Uterus (tissue), 4 donors: ENCODE data around the gene P2RY2. TPM values are rescaled to one million over a fixed set of nuclear protein-coding genes. Genes with fewer than 3 reads are reported as not detected.

Experiments
- DNase-seq, 2 donors: peaks; one replicate each; pipeline ENCODE4 v3.0.0-alpha.2; 2019 to 2020
- H3K27ac ChIP-seq, 2 donors: fragments of 200-600 bp; sonication (generic); 1 replicate in 1 of 2; 2 replicates in 1 of 2; pipeline ENCODE4 v1.5.1; 2016 to 2018
- H3K27me3 ChIP-seq, 2 donors: fragments of 200-600 bp; sonication (generic); one replicate each; pipeline ENCODE4 v1.5.1; 2018 to 2019; ENCODE audit warnings: control low read depth in 1 of 2
- H3K36me3 ChIP-seq, 2 donors: fragments of 200-600 bp; sonication (generic); one replicate each; pipeline ENCODE4 v1.5.1; 2019; ENCODE audit warnings: control low read depth in 1 of 2
- H3K4me1 ChIP-seq, 2 donors: fragments of 200-600 bp; sonication (generic); one replicate each; pipeline ENCODE4 v1.5.1; 2018 to 2019; ENCODE audit warnings: control low read depth in 1 of 2
- H3K4me3 ChIP-seq, 2 donors: fragments of 200-600 bp; sonication (generic); 1 replicate in 1 of 2; 2 replicates in 1 of 2; pipeline ENCODE4 v1.5.1; 2018 to 2019; ENCODE audit warnings: mild to moderate bottlenecking in 1 of 2
- H3K9me3 ChIP-seq, 2 donors: fragments of 200-600 bp; sonication (generic); one replicate each; pipeline ENCODE4 v1.5.1; 2019; ENCODE audit warnings: control low read depth in 1 of 2
- CTCF ChIP-seq, 4 experiments: fragments of 200-600 bp in 2 of 4; fragments of 450-650 bp in 2 of 4; sonication (generic) in 2 of 4; IDR thresholded peaks; one replicate each; pipeline ENCODE4 v1.5.1; 2016 to 2019; ENCODE audit warnings: antibody characterized with exemption in 4 of 4, mild to moderate bottlenecking in 2 of 4, moderate library complexity in 1 of 4
- POLR2A ChIP-seq, 2 donors: fragments of 450-650 bp; IDR thresholded peaks; one replicate each; pipeline ENCODE4 v1.6.1; 2016; ENCODE audit warnings: antibody characterized with exemption in 2 of 2, mild to moderate bottlenecking in 1 of 2, moderate library complexity in 1 of 2
- intact Hi-C: fragments of 100-400 bp; cut with DNase I; formaldehyde crosslinking; loops from one replicate; pipeline ENCODE4 v1.15.1; 2023; ENCODE audit warnings: low total_unique reads
- total RNA-seq, 4 donors: library from RNA; depleted of rRNA in 3 of 4; stranded (reverse); fragments of >200 nt in 3 of 4; gene quantifications; one replicate each; pipeline versions ENCODE4 v1.1.0 to v1.2.4, GENCODE V29; 2014 to 2023
- donor health status: DM: yes; HTN: yes; CAD: no.

The P2RY2 gene
- total RNA-seq, 4 donors from 2014 or later, result 0.98 to 3.1 (median 2.8) TPM; not detected in 1

GRCh38 chr11:73191151-73191550 is 26.9 kb upstream of the P2RY2 start:
- no peaks in the 10 kb centered on the region for H3K36me3 ChIP-seq
- intact Hi-C loops, result no loop called here
- TF ChIP-seq POLR2A (IDR thresholded peaks at IDR 0.05) (no peak), CTCF (IDR thresholded peaks at IDR 0.05) (no peak)
- no peaks in the 10 kb centered on the region for H3K9me3 ChIP-seq
- no peak overlapping the region for H3K4me3 ChIP-seq
- H3K27me3 ChIP-seq, result no peaks in the 10 kb centered on the region
- no peak for DNase-seq
- H3K4me1 ChIP-seq, result no peaks in the 10 kb centered on the region
- no peak overlapping the region for H3K27ac ChIP-seq

- TF ChIP-seq CTCF (IDR thresholded peaks at IDR 0.05) (no peak), POLR2A (IDR thresholded peaks at IDR 0.05) (no peak)
- DNase-seq, result no peak
- Histone ChIP-seq H3K9me3 (no peaks in the 10 kb centered on the region), H3K4me1 (no peaks in the 10 kb centered on the region), H3K27ac (no peak overlapping the region), H3K4me3 (no peak overlapping the region), H3K27me3 (no peaks in the 10 kb centered on the region), H3K36me3 (no peaks in the 10 kb centered on the region)
- intact Hi-C loops, result no loop called here
These were observed 25.8 kb upstream of the P2RY2 start for GRCh38 chr11:73192272-73192671.

GRCh38 chr11:73193251-73194033 is 24.6 kb upstream of the P2RY2 start:
- TF ChIP-seq POLR2A (IDR thresholded peaks at IDR 0.05) (no peak), CTCF (IDR thresholded peaks at IDR 0.05) (no peak)
- no peaks in the 10 kb centered on the region for H3K27me3 ChIP-seq
- H3K9me3 ChIP-seq, result no peaks in the 10 kb centered on the region
- H3K27ac ChIP-seq, result no peak overlapping the region
- intact Hi-C loops, result no loop called here
- no peaks in the 10 kb centered on the region for H3K4me1 ChIP-seq
- no peaks in the 10 kb centered on the region for H3K36me3 ChIP-seq
- DNase-seq, result no peak
- no peak overlapping the region for H3K4me3 ChIP-seq

DNA sequence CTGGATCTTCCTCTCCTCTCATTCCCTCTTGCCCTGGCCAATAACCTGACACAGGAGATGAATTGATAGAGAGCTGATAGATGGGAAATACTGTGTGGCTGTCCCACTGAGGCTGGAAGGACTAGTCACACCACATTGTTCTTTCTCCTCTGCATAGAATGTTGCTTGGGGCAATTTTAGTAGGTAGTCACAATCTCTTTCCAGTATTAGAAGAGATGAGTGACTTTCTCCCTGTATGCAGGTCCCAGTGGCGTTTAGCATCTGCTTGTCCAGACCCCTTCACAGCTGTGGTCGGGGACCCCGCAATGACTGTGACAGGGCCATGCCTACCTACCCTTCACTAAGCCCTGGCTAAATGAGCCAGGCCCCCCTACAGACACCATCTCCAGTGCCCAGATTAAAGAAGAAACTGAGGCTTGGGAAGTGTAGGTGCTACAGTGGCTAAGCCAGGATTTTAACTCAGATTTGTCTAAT is 24.0 kb upstream of the P2RY2 start:
- Histone ChIP-seq H3K9me3 (no peaks in the 10 kb centered on the region), H3K4me1 (no peaks in the 10 kb centered on the region), H3K36me3 (no peaks in the 10 kb centered on the region), H3K27ac (no peak overlapping the region), H3K4me3 (no peak overlapping the region), H3K27me3 (no peaks in the 10 kb centered on the region)
- intact Hi-C loops, result no loop called here
- DNase-seq, result no peak
- TF ChIP-seq POLR2A (IDR thresholded peaks at IDR 0.05), result no peak
- no peak for TF ChIP-seq CTCF (IDR thresholded peaks at IDR 0.05)

- no peak for DNase-seq
- no peaks in the 10 kb centered on the region for H3K27me3 ChIP-seq
- no peaks in the 10 kb centered on the region for H3K36me3 ChIP-seq
- no peak overlapping the region for H3K27ac ChIP-seq
- intact Hi-C loops, result no loop called here
- no peak for TF ChIP-seq POLR2A (IDR thresholded peaks at IDR 0.05)
- no peaks in the 10 kb centered on the region for H3K4me1 ChIP-seq
- H3K9me3 ChIP-seq, result no peaks in the 10 kb centered on the region
- no peak overlapping the region for H3K4me3 ChIP-seq
These were observed 23.5 kb upstream of the P2RY2 start for GRCh38 chr11:73194593-73194992.
